Panc1 (cell line): Measurements from ENCODE around the gene SLC17A5. TPM values are rescaled to one million over a fixed set of nuclear protein-coding genes. Genes with fewer than 3 reads are reported as not detected.

Source experiments
- total RNA-seq: library from RNA; stranded (reverse); gene quantifications from one replicate; pipeline ENCODE4 v1.2.1, GENCODE V29; 2021; ENCODE audit not compliant: unreplicated experiment

The SLC17A5 gene
- total RNA-seq, 1 experiment from 2014 or later, result 20.6 TPM

Other genes with a start within 250 kb of the SLC17A5 start
- gene CGAS, start 201.7 kb downstream of the SLC17A5 start, total RNA-seq, result 38.4 TPM
- gene MTO1, start 192.3 kb downstream of the SLC17A5 start, total RNA-seq, result 57.9 TPM
- 10,069 TPM for gene EEF1A1, start 133.0 kb downstream of the SLC17A5 start, total RNA-seq
- 46.1 TPM for gene CD109, start 42.2 kb upstream of the SLC17A5 start, total RNA-seq